HEK293 (cell line): Measurements from ENCODE around the gene EXD2.
"Not testable (repeated sequence)": the region's sequence is repeated elsewhere in the genome, so short reads cannot be mapped to it uniquely, and the experiment has no call there.

Experiments
- CTCF ChIA-PET: fragments of 350-600 bp; formaldehyde crosslinking; extraction: SDS; loops from one replicate; lab custom pipeline; 2021; ENCODE audit warnings: antibody characterized with exemption; lab: Yijun Ruan, JAX
- POLR2A ChIA-PET: fragments of 300-600 bp; formaldehyde crosslinking; extraction: SDS; loops from one replicate; lab custom pipeline; 2020; ENCODE audit warnings: antibody characterized with exemption, inconsistent platforms; lab: Yijun Ruan, JAX
- H3K27ac ChIP-seq: fragments of 200-500 bp; sonication (Bioruptor generic); 2 replicates; pipeline ENCODE4 v1.5.1; 2014; ENCODE audit warnings: low read depth, low read length, control low read depth, inconsistent platforms; ENCODE audit errors: extremely low read depth
- H3K36me3 ChIP-seq, 2 experiments: fragments of 200-500 bp in 1 of 2; sonication (Bioruptor generic) in 1 of 2; 1 replicate in 1 of 2; 2 replicates in 1 of 2; pipeline ENCODE4 v1.5.1; 2014 to 2017; ENCODE audit warnings: inconsistent platforms in 2 of 2, low read length in 2 of 2; ENCODE audit not compliant: control insufficient read depth in 2 of 2, insufficient read depth in 1 of 2
- H3K4me1 ChIP-seq: fragments of 200-500 bp; sonication (Bioruptor generic); 2 replicates; pipeline ENCODE4 v1.5.1; 2014; ENCODE audit warnings: mild to moderate bottlenecking, low read length, inconsistent platforms; ENCODE audit not compliant: control insufficient read depth, insufficient read depth
- H3K4me3 ChIP-seq: 2 replicates; pipeline ENCODE4 v1.5.1; 2011; ENCODE audit warnings: low read depth, mild to moderate bottlenecking, control low read depth, low read length, moderate library complexity
- H3K9me3 ChIP-seq: fragments of 200-500 bp; sonication (Bioruptor generic); 2 replicates; pipeline ENCODE4 v1.5.1; 2014; ENCODE audit warnings: low read depth, low read length, inconsistent platforms; ENCODE audit not compliant: control insufficient read depth, insufficient read depth
- GLI4 ChIP-seq: fragments of 450-650 bp; formaldehyde crosslinking; IDR thresholded peaks from 2 replicates; pipeline ENCODE4 v1.5.1; 2016; ENCODE audit warnings: missing biosample characterization, missing genetic modification characterization
- HIC1 ChIP-seq: fragments of 450-650 bp; formaldehyde crosslinking; IDR thresholded peaks from 2 replicates; pipeline ENCODE4 v1.5.1; 2016; ENCODE audit warnings: missing biosample characterization, missing genetic modification characterization
- SCRT2 ChIP-seq: fragments of 450-650 bp; formaldehyde crosslinking; IDR thresholded peaks from 2 replicates; pipeline ENCODE4 v1.5.1; 2016; ENCODE audit warnings: missing biosample characterization, missing genetic modification characterization
- SP2 ChIP-seq: fragments of 450-650 bp; formaldehyde crosslinking; IDR thresholded peaks from 2 replicates; pipeline ENCODE4 v1.5.1; 2016; ENCODE audit warnings: missing biosample characterization, missing genetic modification characterization
- ZFHX2 ChIP-seq: fragments of 450-650 bp; formaldehyde crosslinking; conservative IDR thresholded peaks from 2 replicates; pipeline ENCODE4 v1.5.1; 2016; ENCODE audit warnings: missing biosample characterization, missing genetic modification characterization
- ZFP69B ChIP-seq: fragments of 450-650 bp; formaldehyde crosslinking; IDR thresholded peaks from 2 replicates; pipeline ENCODE4 v1.5.1; 2016; ENCODE audit warnings: missing biosample characterization, missing genetic modification characterization
- ZNF121 ChIP-seq: fragments of 450-650 bp; formaldehyde crosslinking; IDR thresholded peaks from 2 replicates; pipeline ENCODE4 v1.5.1; 2016; ENCODE audit warnings: missing biosample characterization, missing genetic modification characterization
- ZNF146 ChIP-seq: fragments of 450-650 bp; formaldehyde crosslinking; IDR thresholded peaks from 2 replicates; pipeline ENCODE4 v1.5.1; 2016; ENCODE audit warnings: missing biosample characterization, missing genetic modification characterization
- ZNF248 ChIP-seq: fragments of 450-650 bp; formaldehyde crosslinking; IDR thresholded peaks from 2 replicates; pipeline ENCODE4 v1.5.1; 2017; ENCODE audit warnings: missing biosample characterization, missing genetic modification characterization
- ZNF501 ChIP-seq: fragments of 450-650 bp; formaldehyde crosslinking; IDR thresholded peaks from 2 replicates; pipeline ENCODE4 v1.5.1; 2016; ENCODE audit warnings: missing biosample characterization, missing genetic modification characterization
- ZNF670 ChIP-seq: fragments of 450-650 bp; formaldehyde crosslinking; IDR thresholded peaks from 2 replicates; pipeline ENCODE4 v1.5.1; 2016; ENCODE audit warnings: missing biosample characterization, missing genetic modification characterization, low read depth
- ZNF791 ChIP-seq: fragments of 450-650 bp; formaldehyde crosslinking; IDR thresholded peaks from 2 replicates; pipeline ENCODE4 v1.5.1; 2016; ENCODE audit warnings: missing biosample characterization, missing genetic modification characterization
- TF ChIP-seq, protein P1 (sequence below): fragments of 450-650 bp; formaldehyde crosslinking; IDR thresholded peaks from 2 replicates; pipeline ENCODE4 v1.5.1; 2016; ENCODE audit warnings: missing biosample characterization, missing genetic modification characterization

Gene EXD2

GRCh38 chr14:69171569-69171968 lies 19.7 kb upstream of the EXD2 start:
- CTCF ChIA-PET: interaction anchor here (1.3 kb wide), 1 partner anchor 20 kb away, joined by 3 read pairs; no protein-coding TSS in a partner anchor
- POLR2A ChIA-PET: interaction anchor here (0.7 kb wide), 1 partner anchor 21 kb away, joined by 3 read pairs; no protein-coding TSS in a partner anchor
- Histone ChIP-seq H3K4me1 (no peaks in the 10 kb centered on the region), H3K4me3 (no peak overlapping the region), H3K27ac (no peak overlapping the region), H3K9me3 (no peaks in the 10 kb centered on the region), H3K36me3 (no peaks in the 10 kb centered on the region)
- TF ChIP-seq ZFHX2 (tag by site-specific recombination): no peak
- TF ChIP-seq, protein P1, sequence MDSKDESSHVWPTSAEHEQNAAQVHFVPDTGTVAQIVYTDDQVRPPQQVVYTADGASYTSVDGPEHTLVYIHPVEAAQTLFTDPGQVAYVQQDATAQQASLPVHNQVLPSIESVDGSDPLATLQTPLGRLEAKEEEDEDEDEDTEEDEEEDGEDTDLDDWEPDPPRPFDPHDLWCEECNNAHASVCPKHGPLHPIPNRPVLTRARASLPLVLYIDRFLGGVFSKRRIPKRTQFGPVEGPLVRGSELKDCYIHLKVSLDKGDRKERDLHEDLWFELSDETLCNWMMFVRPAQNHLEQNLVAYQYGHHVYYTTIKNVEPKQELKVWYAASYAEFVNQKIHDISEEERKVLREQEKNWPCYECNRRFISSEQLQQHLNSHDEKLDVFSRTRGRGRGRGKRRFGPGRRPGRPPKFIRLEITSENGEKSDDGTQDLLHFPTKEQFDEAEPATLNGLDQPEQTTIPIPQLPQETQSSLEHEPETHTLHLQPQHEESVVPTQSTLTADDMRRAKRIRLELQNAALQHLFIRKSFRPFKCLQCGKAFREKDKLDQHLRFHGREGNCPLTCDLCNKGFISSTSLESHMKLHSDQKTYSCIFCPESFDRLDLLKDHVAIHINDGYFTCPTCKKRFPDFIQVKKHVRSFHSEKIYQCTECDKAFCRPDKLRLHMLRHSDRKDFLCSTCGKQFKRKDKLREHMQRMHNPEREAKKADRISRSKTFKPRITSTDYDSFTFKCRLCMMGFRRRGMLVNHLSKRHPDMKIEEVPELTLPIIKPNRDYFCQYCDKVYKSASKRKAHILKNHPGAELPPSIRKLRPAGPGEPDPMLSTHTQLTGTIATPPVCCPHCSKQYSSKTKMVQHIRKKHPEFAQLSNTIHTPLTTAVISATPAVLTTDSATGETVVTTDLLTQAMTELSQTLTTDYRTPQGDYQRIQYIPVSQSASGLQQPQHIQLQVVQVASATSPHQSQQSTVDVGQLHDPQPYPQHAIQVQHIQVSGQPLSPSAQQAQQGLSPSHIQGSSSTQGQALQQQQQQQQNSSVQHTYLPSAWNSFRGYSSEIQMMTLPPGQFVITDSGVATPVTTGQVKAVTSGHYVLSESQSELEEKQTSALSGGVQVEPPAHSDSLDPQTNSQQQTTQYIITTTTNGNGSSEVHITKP: no peak
- TF ChIP-seq ZNF248: no peak

DNA sequence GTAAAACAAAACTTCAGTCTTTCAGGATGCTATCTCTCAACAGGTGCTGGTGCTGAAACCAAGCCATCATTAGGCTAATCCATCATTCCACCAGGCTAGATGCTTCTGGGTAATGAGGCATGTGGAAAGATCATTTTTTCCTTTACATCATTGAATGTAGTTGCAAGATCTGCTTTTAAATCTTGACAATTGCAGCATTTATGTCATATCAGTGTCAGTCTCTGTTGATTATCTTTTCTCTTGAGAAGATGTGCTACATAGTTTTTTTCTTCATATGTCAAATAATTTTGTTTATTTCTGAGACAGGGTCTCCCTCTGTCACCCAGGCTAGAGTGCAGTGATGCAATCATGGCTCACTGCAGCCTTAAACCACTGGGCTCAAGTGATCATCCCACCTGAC lies 16.2 kb upstream of the EXD2 start:
- no peaks in the 10 kb centered on the region for H3K4me1 ChIP-seq
- H3K9me3 ChIP-seq: no peaks in the 10 kb centered on the region
- POLR2A ChIA-PET: no interaction called here
- no peak overlapping the region for H3K4me3 ChIP-seq
- CTCF ChIA-PET: interaction anchor here (1.5 kb wide), 1 partner anchor 68 kb away, joined by 4 read pairs; no protein-coding TSS in a partner anchor
- no peak overlapping the region for H3K27ac ChIP-seq
- H3K36me3 ChIP-seq: no peaks in the 10 kb centered on the region
- peak; percentile 36; the same call in 1 of the 2 replicates for TF ChIP-seq SCRT2 (tag by site-specific recombination)
- no peak for TF ChIP-seq HIC1 (tag by site-specific recombination)
- no peak for TF ChIP-seq ZFP69B (tag by site-specific recombination)
- TF ChIP-seq SP2 (tag by site-specific recombination): no peak
- TF ChIP-seq ZNF670 (tag by site-specific recombination): no peak
- no peak for TF ChIP-seq ZNF791
- TF ChIP-seq, all 188 proteins: peak for 1

DNA sequence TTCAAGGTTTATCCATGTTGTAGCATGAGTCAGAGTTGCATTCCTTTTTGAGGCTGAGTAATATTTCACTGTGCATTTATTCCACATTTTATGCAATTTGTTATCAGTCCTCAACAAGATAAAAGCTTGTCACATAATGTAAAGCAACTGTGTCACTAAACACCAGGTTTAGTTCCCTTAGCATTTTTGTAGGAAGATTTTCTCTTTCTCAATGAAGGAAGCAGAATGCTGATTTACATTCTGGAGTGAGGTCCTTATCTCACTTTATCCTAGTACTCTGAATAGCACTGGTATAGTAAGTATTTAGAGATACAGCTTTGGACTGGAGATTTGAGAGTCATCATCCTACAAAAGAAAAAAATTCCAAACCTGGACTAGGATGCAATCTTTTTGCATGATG lies 9.8 kb upstream of the EXD2 start:
- no peaks in the 10 kb centered on the region for H3K4me1 ChIP-seq
- H3K9me3 ChIP-seq: no peaks in the 10 kb centered on the region
- no peaks in the 10 kb centered on the region for H3K36me3 ChIP-seq
- no peak overlapping the region for H3K27ac ChIP-seq
- TF ChIP-seq GLI4 (no peak), ZNF501 (tag by site-specific recombination) (no peak), ZNF146 (0 out of 2 replicates have a peak, but pooled peaks have one; percentile 12)
- ChIA-PET CTCF (interaction anchor here (0.7 kb wide), 1 partner anchor 51 kb away, joined by 6 read pairs; no protein-coding TSS in a partner anchor), POLR2A (no interaction called here)
- no peak overlapping the region for H3K4me3 ChIP-seq

DNA sequence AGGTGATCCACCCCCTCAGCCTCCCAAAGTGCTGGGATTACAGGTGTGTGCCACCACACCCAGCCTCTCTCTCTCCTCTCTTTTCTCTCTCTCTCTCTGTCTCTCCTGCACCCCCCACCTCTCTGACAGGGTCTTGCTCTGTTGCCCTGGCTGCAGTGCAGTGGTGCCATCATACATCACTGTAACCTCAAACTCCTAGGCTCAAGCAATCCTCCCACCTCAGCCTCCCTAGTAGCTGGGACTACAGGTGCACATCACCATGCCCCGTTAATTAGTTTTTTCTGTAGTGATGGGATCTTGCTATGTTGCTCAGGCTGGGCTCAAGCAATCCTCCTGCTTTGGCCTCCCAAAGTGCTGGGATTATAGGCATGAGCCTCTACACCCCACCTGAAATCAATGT lies 8.7 kb upstream of the EXD2 start:
- CTCF ChIA-PET, H3K4me1 ChIP-seq, H3K9me3 ChIP-seq, POLR2A ChIA-PET, H3K27ac ChIP-seq, H3K36me3 ChIP-seq, H3K4me3 ChIP-seq: not testable (repeated sequence)
- peak; percentile 76 for TF ChIP-seq ZNF121 (tag by site-specific recombination)
